Measurements from ENCODE around the gene KCTD11. TPM values are rescaled to one million over a fixed set of nuclear protein-coding genes. Genes with fewer than 3 reads are reported as not detected.

The KCTD11 gene
- total RNA-seq, 1 experiment from 2014 or later = 5.3 TPM

GRCh38 chr17:7389924-7390910 lies 38.3 kb downstream of the KCTD11 start:
- H2BK20ac ChIP-seq (ENCODE audit: low read depth, low read length, poor library complexity, severe bottlenecking) = no peak overlapping the region
- no peak overlapping the region for H3K9ac ChIP-seq (ENCODE audit: extremely low read depth, insufficient read length, low read length)
- Mint-ChIP-seq H3K36me3 (ENCODE audit: insufficient read depth in 1 of 3, low read depth in 3 of 3) (peaks cover 27 to 56% (median 41%) of the 10 kb centered on the region in 3 experiments), H3K27ac (no peak overlapping the region; a peak in 1 of 7 replicates), H3K27me3 (ENCODE audit: low read depth) (peaks cover 2% of the 10 kb centered on the region), H3K9me3 (no peaks in the 10 kb centered on the region; a peak in 1 of 5 replicates), H3K4me3 (no peak overlapping the region; a peak in 1 of 5 replicates), H3K4me1 (peaks cover 22% of the 10 kb centered on the region in 2 experiments)
- no peak overlapping the region for H2BK12ac ChIP-seq (ENCODE audit: insufficient read length, low read depth, low read length)
- H4K20me1 ChIP-seq (ENCODE audit: control insufficient read depth, insufficient read depth, insufficient read length) = peaks cover 2% of the 10 kb centered on the region
- H2AK5ac ChIP-seq (ENCODE audit: insufficient read length, low read length) = no peak overlapping the region
- H3K56ac ChIP-seq (ENCODE audit: insufficient read length, low read depth, low read length) = no peak overlapping the region
- WGBS (ENCODE audit: extremely low coverage, insufficient read length, low lambda C conversion rate) = no CpG with 5 or more reads among the region's 19 CpGs
- H3K4me1 ChIP-seq (ENCODE audit: insufficient read depth, low read length) = peaks cover 7% of the 10 kb centered on the region; the same call in 1 of the 2 replicates
- no peak overlapping the region for H3K27ac ChIP-seq (ENCODE audit: insufficient read length, low read depth, low read length)
- H2AFZ ChIP-seq (ENCODE audit: low read length) = no peak overlapping the region
- H3K79me1 ChIP-seq (ENCODE audit: insufficient read depth, low read depth, low read length, poor library complexity, severe bottlenecking) = no peaks in the 10 kb centered on the region
- H2BK120ac ChIP-seq (ENCODE audit: low read depth, low read length, poor library complexity, severe bottlenecking) = no peak overlapping the region
- no peak overlapping the region for H4K5ac ChIP-seq (ENCODE audit: insufficient read length, low read depth, low read length)
- no peak overlapping the region for H3K4ac ChIP-seq (ENCODE audit: low read depth, low read length)
- TF ChIP-seq, protein P1, sequence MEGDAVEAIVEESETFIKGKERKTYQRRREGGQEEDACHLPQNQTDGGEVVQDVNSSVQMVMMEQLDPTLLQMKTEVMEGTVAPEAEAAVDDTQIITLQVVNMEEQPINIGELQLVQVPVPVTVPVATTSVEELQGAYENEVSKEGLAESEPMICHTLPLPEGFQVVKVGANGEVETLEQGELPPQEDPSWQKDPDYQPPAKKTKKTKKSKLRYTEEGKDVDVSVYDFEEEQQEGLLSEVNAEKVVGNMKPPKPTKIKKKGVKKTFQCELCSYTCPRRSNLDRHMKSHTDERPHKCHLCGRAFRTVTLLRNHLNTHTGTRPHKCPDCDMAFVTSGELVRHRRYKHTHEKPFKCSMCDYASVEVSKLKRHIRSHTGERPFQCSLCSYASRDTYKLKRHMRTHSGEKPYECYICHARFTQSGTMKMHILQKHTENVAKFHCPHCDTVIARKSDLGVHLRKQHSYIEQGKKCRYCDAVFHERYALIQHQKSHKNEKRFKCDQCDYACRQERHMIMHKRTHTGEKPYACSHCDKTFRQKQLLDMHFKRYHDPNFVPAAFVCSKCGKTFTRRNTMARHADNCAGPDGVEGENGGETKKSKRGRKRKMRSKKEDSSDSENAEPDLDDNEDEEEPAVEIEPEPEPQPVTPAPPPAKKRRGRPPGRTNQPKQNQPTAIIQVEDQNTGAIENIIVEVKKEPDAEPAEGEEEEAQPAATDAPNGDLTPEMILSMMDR (conservative IDR thresholded peaks at IDR 0.05) = no peak
- no peak overlapping the region for H4K91ac ChIP-seq (ENCODE audit: insufficient read length, low read depth, low read length)
- no peak overlapping the region for H3T11ph ChIP-seq (ENCODE audit: low read length)
- H3K23me2 ChIP-seq (ENCODE audit: insufficient read length, low read depth, low read length, poor library complexity, severe bottlenecking) = peaks cover 12% of the 10 kb centered on the region
- no peak overlapping the region for H3K18ac ChIP-seq (ENCODE audit: insufficient read length, low read depth, low read length)
- H2BK15ac ChIP-seq (ENCODE audit: low read depth, low read length) = no peak overlapping the region
- H3K79me2 ChIP-seq (ENCODE audit: insufficient read depth, low read length) = no peaks in the 10 kb centered on the region
- no peaks in the 10 kb centered on the region for H3K9me3 ChIP-seq (ENCODE audit: control insufficient read depth, low read depth, low read length)
- H3K14ac ChIP-seq (ENCODE audit: insufficient read depth, low read length) = no peak overlapping the region
- H4K8ac ChIP-seq (replicated peaks; ENCODE audit: insufficient read length, low read depth, low read length) = no peak overlapping the region
- no peak overlapping the region for H2BK5ac ChIP-seq (ENCODE audit: insufficient read length, low read length)
- no peaks in the 10 kb centered on the region for H3K27me3 ChIP-seq (ENCODE audit: insufficient read depth, low read length)
- H3K23ac ChIP-seq (ENCODE audit: insufficient read length, low read depth, low read length) = no peak overlapping the region
- no peak overlapping the region for H3K4me2 ChIP-seq (ENCODE audit: insufficient read depth, insufficient read length, low read length)
- DNase-seq = peak; percentile 46

Data from H9 (cell line).